Activated CD8-positive, alpha-beta T cell treated with anti-CD3 and anti-CD28 coated beads for 36 hours (primary cell): ENCODE measurements around the gene RDM1. TPM values are rescaled to one million over a fixed set of nuclear protein-coding genes. Genes with fewer than 3 reads are reported as not detected.
A peak's percentile ranks its signal among the peaks of the same experiment; 100 is the strongest.
"Not testable (repeated sequence)": the region's sequence is repeated elsewhere in the genome, so short reads cannot be mapped to it uniquely, and the experiment has no call there.

Source experiments
- ATAC-seq: fragments of 200-7000 bp; cut with Tn5 transposase; one replicate; pipeline ENCODE4 v1.10.0; 2021; ENCODE audit warnings: mild to moderate bottlenecking, moderate library complexity
- CTCF ChIA-PET: fragments of 350-600 bp; sonication (Branson Sonifier 250); formaldehyde crosslinking; loops from one replicate; lab custom pipeline; 2021; ENCODE audit warnings: antibody characterized with exemption; lab: Charles Lee
- POLR2A ChIA-PET: fragments of 350-600 bp; sonication (Branson Sonifier 250); formaldehyde crosslinking; loops from one replicate; lab custom pipeline; 2021; ENCODE audit warnings: antibody characterized with exemption; lab: Charles Lee
- DNase-seq: peaks from one replicate; pipeline ENCODE4 v3.0.0-alpha.2; 2020
- H3K27ac Mint-ChIP-seq: one replicate; pipeline ENCODE4 v1.8.0; 2021; ENCODE audit warnings: mild to moderate bottlenecking, mixed read lengths
- H3K27me3 Mint-ChIP-seq: one replicate; pipeline ENCODE4 v1.8.0; 2021; ENCODE audit warnings: mixed read lengths
- H3K36me3 Mint-ChIP-seq: one replicate; pipeline ENCODE4 v1.8.0; 2021; ENCODE audit warnings: low read depth, mixed read lengths
- H3K4me1 Mint-ChIP-seq: one replicate; pipeline ENCODE4 v1.8.0; 2021; ENCODE audit warnings: low read depth, mixed read lengths
- H3K4me3 Mint-ChIP-seq: one replicate; pipeline ENCODE4 v1.8.0; 2021; ENCODE audit warnings: mild to moderate bottlenecking, moderate library complexity, mixed read lengths
- H3K9me3 Mint-ChIP-seq: one replicate; pipeline ENCODE4 v1.8.0; 2021; ENCODE audit warnings: mixed read lengths
- CTCF ChIP-seq: fragments of 200-600 bp; IDR thresholded peaks from one replicate; pipeline ENCODE4 v1.8.0; 2022; ENCODE audit warnings: antibody characterized with exemption, mild to moderate bottlenecking
- intact Hi-C: fragments of 100-400 bp; cut with micrococcal nuclease; formaldehyde crosslinking; loops from one replicate; pipeline ENCODE4 v1.10.0; 2022
- total RNA-seq, 2 experiments: library from RNA; stranded (reverse); gene quantifications; one replicate each; pipeline ENCODE4 v1.2.3, GENCODE V29; 2021

The RDM1 gene
- total RNA-seq, 2 experiments from 2014 or later, result 12.6 to 16.0 TPM

GRCh38 chr17:35900708-35901480 is 29.7 kb downstream of the RDM1 start:
- ATAC-seq (no peak), DNase-seq (peak; percentile 24)
- no peaks in the 10 kb centered on the region for H3K27me3 Mint-ChIP-seq
- peak overlapping the region; percentile 83 for H3K27ac Mint-ChIP-seq
- no peak for TF ChIP-seq CTCF
- ChIA-PET POLR2A (interaction anchor here (0.8 to 17.7 kb wide), 3 partner anchors 23 to 33 kb away, joined by 3 to 239 read pairs (median 4); partner anchors contain the start of genes CCL5 and RDM1), CTCF (interaction anchor here (0.9 to 2.2 kb wide), 6 partner anchors 10 to 171 kb away, joined by 3 to 10 read pairs (median 4); partner anchors contain the start of gene CCL5)
- H3K36me3 Mint-ChIP-seq, result peaks cover 5% of the 10 kb centered on the region
- H3K4me3 Mint-ChIP-seq, result peak overlapping the region; percentile 63
- peaks cover 56% of the 10 kb centered on the region for H3K4me1 Mint-ChIP-seq
- intact Hi-C loops, result no loop called here
- H3K9me3 Mint-ChIP-seq, result no peaks in the 10 kb centered on the region

- CTCF ChIA-PET, result interaction anchor here (1.0 to 2.2 kb wide), 4 partner anchors 11 to 172 kb away, joined by 3 to 10 read pairs (median 5); partner anchors contain the start of gene CCL5
- peaks cover 62% of the 10 kb centered on the region for H3K4me1 Mint-ChIP-seq
- POLR2A ChIA-PET, result interaction anchor here (0.8 to 17.7 kb wide), 3 partner anchors 10 to 34 kb away, joined by 3 to 239 read pairs (median 11); partner anchors contain the start of gene CCL5
- peaks cover 5% of the 10 kb centered on the region for H3K36me3 Mint-ChIP-seq
- no peak for TF ChIP-seq CTCF
- H3K27ac Mint-ChIP-seq, result peak overlapping the region; percentile 83
- DNase-seq, result peak; percentile 56
- intact Hi-C loops, result no loop called here
- no peaks in the 10 kb centered on the region for H3K9me3 Mint-ChIP-seq
- peak; percentile 14 for ATAC-seq
- no peaks in the 10 kb centered on the region for H3K27me3 Mint-ChIP-seq
- H3K4me3 Mint-ChIP-seq, result peak overlapping the region; percentile 63
Measured at GRCh38 chr17:35900280-35900679, 30.3 kb downstream of the RDM1 start.

- peak; percentile 85 for DNase-seq
- H3K36me3 Mint-ChIP-seq, result peaks cover 5% of the 10 kb centered on the region
- TF ChIP-seq CTCF, result no peak
- peak overlapping the region; percentile 63 for H3K4me3 Mint-ChIP-seq
- peak; percentile 71 for ATAC-seq
- ChIA-PET CTCF (interaction anchor here (1.0 to 1.6 kb wide), 3 partner anchors 19 to 49 kb away, joined by 3 to 8 read pairs (median 4); no protein-coding TSS in a partner anchor), POLR2A (interaction anchor here (0.8 to 17.7 kb wide), 12 partner anchors 8 to 172 kb away, joined by 3 to 239 read pairs (median 3); partner anchors contain the start of genes CCL5 and TAF15)
- H3K9me3 Mint-ChIP-seq, result no peaks in the 10 kb centered on the region
- H3K27ac Mint-ChIP-seq, result peak overlapping the region; percentile 83
- intact Hi-C loops, result loop anchor here (10.0 kb wide), 1 partner anchor 196 kb away; the partner anchor contains the start of gene CCL3
- peaks cover 69% of the 10 kb centered on the region for H3K4me1 Mint-ChIP-seq
- no peaks in the 10 kb centered on the region for H3K27me3 Mint-ChIP-seq
Measured at GRCh38 chr17:35898283-35899070, 32.1 kb downstream of the RDM1 start.

- POLR2A ChIA-PET, result interaction anchor here (0.9 to 17.7 kb wide), 9 partner anchors 7 to 173 kb away, joined by 3 to 239 read pairs (median 3); partner anchors contain the start of genes CCL5 and TAF15
- not testable (repeated sequence) for H3K27me3 Mint-ChIP-seq, H3K9me3 Mint-ChIP-seq, H3K36me3 Mint-ChIP-seq
- peak; percentile 32 for ATAC-seq
- peaks cover 68% of the 10 kb centered on the region for H3K4me1 Mint-ChIP-seq
- CTCF ChIA-PET, result interaction anchor here (1.0 kb wide), 1 partner anchor 19 kb away, joined by 4 read pairs; no protein-coding TSS in a partner anchor
- peak overlapping the region; percentile 63 for H3K4me3 Mint-ChIP-seq
- DNase-seq, result peak; percentile 26
- intact Hi-C loops, result loop anchor here (10.0 kb wide), 1 partner anchor 197 kb away; the partner anchor contains the start of gene CCL3
- H3K27ac Mint-ChIP-seq, result peak overlapping the region; percentile 83
Measured at GRCh38 chr17:35897772-35898171, 32.8 kb downstream of the RDM1 start.
